GM12875 (cell line): ENCODE results near the gene TPGS1.

ENCODE experiments used
- H3K4me3 ChIP-seq: one replicate; pipeline ENCODE4 v1.5.1; 2011; ENCODE audit warnings: low read depth, low read length, control low read depth
- TF ChIP-seq, protein P1 (sequence below): IDR thresholded peaks from 2 replicates; pipeline ENCODE4 v1.5.1; 2011; ENCODE audit warnings: low read depth, mild to moderate bottlenecking, control low read depth, inconsistent platforms, low read length, moderate library complexity, borderline replicate concordance; ENCODE audit not compliant: insufficient read depth

TPGS1 gene

DNA sequence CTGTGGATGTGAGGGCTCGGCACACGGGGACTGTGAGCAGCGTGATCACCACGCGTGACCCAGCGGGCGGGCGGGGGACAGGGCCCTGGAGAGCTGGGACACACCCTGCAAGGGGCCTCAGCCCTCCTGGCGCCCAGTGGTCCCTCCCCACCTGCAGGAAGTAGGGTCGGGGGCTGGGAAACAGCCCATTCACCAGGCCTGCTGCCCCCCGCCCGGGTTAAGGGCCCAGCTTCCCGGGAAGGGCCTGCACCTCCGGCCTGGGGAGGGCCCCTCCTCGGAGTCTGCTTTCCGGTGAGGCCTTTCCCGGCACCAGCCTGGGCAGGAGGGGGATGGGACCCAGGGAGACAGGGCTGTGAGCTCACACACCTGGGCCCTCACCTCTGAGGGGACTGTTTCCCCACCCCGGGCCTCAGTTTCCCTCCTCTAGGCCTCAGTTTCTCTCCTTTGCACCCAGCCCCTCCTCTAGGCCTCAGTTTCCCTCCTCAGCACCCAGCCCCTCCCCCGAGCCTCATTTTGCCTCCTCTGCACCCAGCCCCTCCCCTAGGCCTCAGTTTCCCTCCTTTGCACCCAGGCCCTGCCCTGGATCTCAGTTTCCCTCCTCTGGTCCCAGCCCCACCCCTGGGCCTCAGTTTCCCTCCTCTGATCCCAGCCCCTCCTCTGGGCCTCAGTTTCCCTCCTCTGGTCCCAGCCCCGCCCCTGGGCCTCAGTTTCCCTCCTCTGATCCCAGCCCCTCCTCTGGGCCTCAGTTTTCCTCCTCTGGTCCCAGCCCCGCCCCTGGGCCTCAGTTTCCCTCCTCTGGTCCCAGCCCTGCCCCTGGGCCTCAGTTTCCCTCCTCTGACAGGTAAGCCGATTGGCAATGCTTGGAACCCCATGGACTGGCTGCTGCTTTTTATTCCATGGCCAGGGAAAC lies 12.9 kb upstream of the TPGS1 start:
- TF ChIP-seq, protein P1, sequence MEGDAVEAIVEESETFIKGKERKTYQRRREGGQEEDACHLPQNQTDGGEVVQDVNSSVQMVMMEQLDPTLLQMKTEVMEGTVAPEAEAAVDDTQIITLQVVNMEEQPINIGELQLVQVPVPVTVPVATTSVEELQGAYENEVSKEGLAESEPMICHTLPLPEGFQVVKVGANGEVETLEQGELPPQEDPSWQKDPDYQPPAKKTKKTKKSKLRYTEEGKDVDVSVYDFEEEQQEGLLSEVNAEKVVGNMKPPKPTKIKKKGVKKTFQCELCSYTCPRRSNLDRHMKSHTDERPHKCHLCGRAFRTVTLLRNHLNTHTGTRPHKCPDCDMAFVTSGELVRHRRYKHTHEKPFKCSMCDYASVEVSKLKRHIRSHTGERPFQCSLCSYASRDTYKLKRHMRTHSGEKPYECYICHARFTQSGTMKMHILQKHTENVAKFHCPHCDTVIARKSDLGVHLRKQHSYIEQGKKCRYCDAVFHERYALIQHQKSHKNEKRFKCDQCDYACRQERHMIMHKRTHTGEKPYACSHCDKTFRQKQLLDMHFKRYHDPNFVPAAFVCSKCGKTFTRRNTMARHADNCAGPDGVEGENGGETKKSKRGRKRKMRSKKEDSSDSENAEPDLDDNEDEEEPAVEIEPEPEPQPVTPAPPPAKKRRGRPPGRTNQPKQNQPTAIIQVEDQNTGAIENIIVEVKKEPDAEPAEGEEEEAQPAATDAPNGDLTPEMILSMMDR: no peak
- H3K4me3 ChIP-seq: no peak overlapping the region

DNA sequence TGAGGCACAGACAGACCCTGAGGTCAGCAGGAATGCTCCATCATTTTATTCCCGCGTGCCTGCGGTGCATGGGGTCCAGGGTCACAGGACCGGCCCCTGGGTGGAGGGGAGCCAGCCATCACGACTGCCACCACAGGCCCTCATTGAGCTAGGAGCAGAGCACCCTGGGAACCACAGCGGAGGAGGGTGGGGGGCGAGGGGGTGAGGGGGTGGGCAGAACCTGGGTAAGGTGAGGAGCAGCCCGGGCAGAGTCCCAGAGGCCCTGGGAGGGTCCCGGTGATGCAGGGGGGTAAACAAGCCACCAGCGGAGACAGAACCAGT lies 12.3 kb upstream of the TPGS1 start:
- H3K4me3 ChIP-seq: no peak overlapping the region
- TF ChIP-seq, protein P1: no peak

DNA sequence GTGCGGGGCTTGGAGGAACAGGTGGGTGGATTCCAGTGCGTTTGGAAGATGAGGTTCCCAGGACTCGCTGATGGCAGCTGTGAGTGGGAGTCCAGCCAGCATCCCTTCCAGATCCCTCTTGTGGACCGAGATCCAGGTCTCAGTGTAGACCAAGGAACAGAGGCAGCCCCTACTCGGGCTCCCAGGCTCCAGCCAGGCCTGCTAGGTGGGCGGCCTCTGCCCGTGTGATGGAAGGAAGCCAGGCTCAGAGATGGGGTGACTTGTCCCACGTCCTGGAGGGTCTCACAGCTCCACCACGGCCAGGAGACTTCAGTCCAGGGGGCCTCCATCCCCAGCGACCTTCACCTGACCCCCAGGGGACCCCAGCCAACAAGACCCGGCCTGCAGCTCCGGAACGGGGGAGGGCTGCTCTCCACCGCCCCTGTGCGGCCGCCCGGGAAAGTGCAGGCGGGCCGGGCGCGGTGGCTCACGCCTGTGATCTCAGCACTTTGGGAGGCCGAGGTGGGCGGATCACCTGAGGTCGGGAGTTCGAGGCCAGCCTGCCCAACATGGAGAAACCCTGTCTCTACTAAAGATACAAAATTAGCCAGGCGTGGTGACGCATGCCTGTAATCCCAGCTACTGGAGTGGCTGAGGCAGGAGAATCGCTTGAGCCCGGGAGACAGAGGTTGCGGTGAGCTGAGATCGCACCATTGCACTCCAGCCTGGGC lies 11.7 kb upstream of the TPGS1 start:
- no peak overlapping the region for H3K4me3 ChIP-seq
- TF ChIP-seq, protein P1: peak; percentile 82

DNA sequence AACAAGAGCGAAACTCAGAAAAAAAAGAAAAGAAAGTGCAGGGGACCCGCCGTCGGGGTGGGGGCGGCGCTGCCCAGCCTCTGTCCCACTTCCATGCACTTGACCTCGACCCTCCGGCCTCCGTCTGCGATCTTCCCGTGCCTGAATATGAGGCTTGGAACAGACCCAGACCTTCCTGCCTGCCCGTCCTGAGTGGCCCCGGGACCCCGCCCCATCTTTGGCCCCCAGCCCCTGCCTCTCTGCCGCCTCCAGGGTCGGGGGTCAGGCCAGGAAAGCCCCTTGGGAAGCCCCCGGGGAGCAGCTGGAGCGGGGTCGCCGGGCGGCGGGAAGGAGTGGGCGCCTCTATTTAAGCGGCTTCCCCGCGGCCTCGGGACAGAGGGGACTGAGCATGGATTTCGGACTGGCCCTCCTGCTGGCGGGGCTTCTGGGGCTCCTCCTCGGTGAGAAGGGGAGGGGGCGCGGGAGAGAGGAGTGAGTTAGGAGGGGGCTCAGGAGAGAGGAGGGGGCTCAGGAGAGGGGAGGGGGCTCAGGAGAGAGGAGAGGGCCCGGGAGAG lies 11.1 kb upstream of the TPGS1 start, which contains the start of gene MADCAM1:
TSS of gene MADCAM1 (plus strand) at position 375 of the 554 bp plus-strand sequence. CDS start at position 389, 14 bp downstream.
- TF ChIP-seq, protein P1: no peak
- H3K4me3 ChIP-seq: no peak within 1 kb of the TSS

DNA sequence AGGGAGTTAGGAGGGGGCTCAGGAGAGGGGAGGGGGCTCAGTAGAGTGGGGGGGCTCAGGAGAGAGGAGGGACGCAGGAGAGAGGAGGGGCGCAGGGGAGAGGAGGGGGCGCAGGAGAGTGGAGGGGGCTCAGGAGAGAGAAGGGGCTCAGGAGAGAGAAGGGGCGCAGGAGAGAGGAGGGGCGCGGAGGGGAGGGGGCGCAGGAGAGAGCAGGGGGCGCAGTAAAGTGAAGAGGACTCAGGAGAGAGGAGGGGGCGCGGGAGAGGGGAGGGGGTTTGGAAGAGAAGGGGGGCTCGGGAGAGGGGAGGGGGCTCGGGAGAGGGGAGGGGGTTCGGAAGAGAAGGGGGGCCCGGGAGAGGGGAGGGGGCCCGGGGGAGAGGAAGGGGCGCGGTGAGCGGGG lies 10.3 kb upstream of the TPGS1 start:
- H3K4me3 ChIP-seq: no peak overlapping the region
- TF ChIP-seq, protein P1: no peak

DNA sequence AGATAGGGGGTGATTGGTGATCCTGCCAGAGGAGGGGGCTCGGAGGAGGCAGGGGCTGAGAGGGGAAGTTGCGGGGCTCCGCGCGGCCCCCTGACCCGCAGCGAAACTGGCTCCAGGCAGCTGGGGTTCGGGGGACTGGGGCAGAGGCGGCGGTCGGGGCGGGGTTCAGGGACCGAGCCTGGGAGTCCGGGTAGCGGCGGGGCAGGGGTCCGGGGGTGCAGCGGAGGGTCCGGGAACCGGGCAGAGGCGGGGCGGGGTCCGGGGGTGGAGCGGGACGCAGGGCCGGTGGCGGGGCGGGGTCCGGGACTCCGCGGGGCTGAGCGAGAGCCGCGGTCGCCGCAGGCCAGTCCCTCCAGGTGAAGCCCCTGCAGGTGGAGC lies 9.8 kb upstream of the TPGS1 start:
- TF ChIP-seq, protein P1: no peak
- no peak overlapping the region for H3K4me3 ChIP-seq
